Mesenchymal stem cell (in vitro differentiated cells and primary cell): ENCODE data around the gene PLA2G12B.

Experiments
- DNase-seq: peaks from one replicate; pipeline ENCODE4 v3.0.0-alpha.2; 2013
- H2AFZ ChIP-seq: one replicate; pipeline ENCODE4 v1.6.1; 2013; ENCODE audit warnings: low read depth, mild to moderate bottlenecking, control low read depth, inconsistent platforms, low read length, moderate library complexity
- H2AK5ac ChIP-seq: 2 replicates; pipeline ENCODE4 v1.6.1; 2013; ENCODE audit warnings: low read length, moderate library complexity, mild to moderate bottlenecking, inconsistent platforms; ENCODE audit not compliant: severe bottlenecking
- H2BK120ac ChIP-seq: one replicate; pipeline ENCODE4 v1.6.1; 2013; ENCODE audit warnings: low read depth, mild to moderate bottlenecking, inconsistent platforms, low read length, moderate library complexity
- H2BK12ac ChIP-seq, 2 experiments: one replicate each; pipeline ENCODE4 v1.6.1; 2013; ENCODE audit warnings: inconsistent platforms in 2 of 2, low read length in 2 of 2, mild to moderate bottlenecking in 2 of 2, moderate library complexity in 2 of 2, control low read depth in 1 of 2
- H2BK15ac ChIP-seq: one replicate; pipeline ENCODE4 v1.6.1; 2013; ENCODE audit warnings: mild to moderate bottlenecking, low read depth, inconsistent platforms; ENCODE audit not compliant: poor library complexity, severe bottlenecking
- H2BK5ac ChIP-seq: 2 replicates; pipeline ENCODE4 v1.6.1; 2013; ENCODE audit warnings: low read depth, mild to moderate bottlenecking, low read length, control low read depth, inconsistent platforms; ENCODE audit not compliant: poor library complexity, severe bottlenecking
- H3K14ac ChIP-seq, 2 experiments: one replicate each; pipeline ENCODE4 v1.6.1; 2013; ENCODE audit warnings: inconsistent platforms in 2 of 2, low read length in 2 of 2, control low read depth in 1 of 2, mild to moderate bottlenecking in 1 of 2, moderate library complexity in 1 of 2
- H3K18ac ChIP-seq, 2 experiments: one replicate each; pipeline ENCODE4 v1.6.1; 2013; ENCODE audit warnings: inconsistent platforms in 2 of 2, low read length in 2 of 2, control low read depth in 1 of 2, low read depth in 1 of 2, mild to moderate bottlenecking in 1 of 2
- H3K23ac ChIP-seq, 2 experiments: one replicate each; pipeline ENCODE4 v1.6.1; 2013; ENCODE audit warnings: inconsistent platforms in 2 of 2, low read length in 2 of 2, mild to moderate bottlenecking in 2 of 2, moderate library complexity in 2 of 2, control low read depth in 1 of 2
- H3K27ac ChIP-seq: 2 replicates; pipeline ENCODE4 v1.5.1; 2013; ENCODE audit warnings: mild to moderate bottlenecking, moderate library complexity, low read length, control low read depth, inconsistent platforms; ENCODE audit not compliant: poor library complexity, severe bottlenecking
- H3K27me3 ChIP-seq, 2 experiments: 2 replicates each; pipeline versions ENCODE4 v1.6.1 to v1.7.0; 2013; ENCODE audit warnings: low read length in 2 of 2, mild to moderate bottlenecking in 2 of 2, moderate library complexity in 2 of 2, control low read depth in 1 of 2, inconsistent platforms in 1 of 2; ENCODE audit not compliant: control insufficient read depth in 1 of 2, insufficient read depth in 1 of 2
- H3K36me3 ChIP-seq, 2 experiments: 2 replicates each; pipeline versions ENCODE4 v1.6.1 to v1.7.0; 2013; ENCODE audit warnings: low read length in 2 of 2, control low read depth in 1 of 2, inconsistent platforms in 1 of 2, low read depth in 1 of 2, mild to moderate bottlenecking in 1 of 2; ENCODE audit not compliant: insufficient read depth in 2 of 2, control insufficient read depth in 1 of 2
- H3K4ac ChIP-seq, 2 experiments: one replicate each; pipeline ENCODE4 v1.6.1; 2013; ENCODE audit warnings: inconsistent platforms in 2 of 2, low read length in 2 of 2, mild to moderate bottlenecking in 2 of 2, moderate library complexity in 2 of 2, control low read depth in 1 of 2, low read depth in 1 of 2
- H3K4me1 ChIP-seq: 2 replicates; pipeline ENCODE4 v1.6.1; 2013; ENCODE audit warnings: low read depth, low read length, control low read depth; ENCODE audit not compliant: control insufficient read depth, insufficient read depth
- H3K4me2 ChIP-seq: 2 replicates; pipeline ENCODE4 v1.6.1; 2013; ENCODE audit warnings: low read length, mild to moderate bottlenecking, inconsistent platforms; ENCODE audit not compliant: poor library complexity, severe bottlenecking
- H3K4me3 ChIP-seq, 2 experiments: 2 replicates each; pipeline versions ENCODE4 v1.5.1 to v1.7.0; 2013; ENCODE audit warnings: low read length in 2 of 2, mild to moderate bottlenecking in 2 of 2, control low read depth in 1 of 2, low read depth in 1 of 2; ENCODE audit not compliant: insufficient read depth in 1 of 2
- H3K79me1 ChIP-seq: replicated peaks from 2 replicates; pipeline ENCODE4 v1.6.1; 2013; ENCODE audit warnings: mild to moderate bottlenecking, control low read depth, low read length, inconsistent platforms; ENCODE audit not compliant: poor library complexity, severe bottlenecking
- H3K9ac ChIP-seq: 2 replicates; pipeline ENCODE4 v1.7.0; 2013; ENCODE audit warnings: mild to moderate bottlenecking, low read length, moderate library complexity
- H3K9me3 ChIP-seq: 2 replicates; pipeline ENCODE4 v1.7.0; 2013; ENCODE audit warnings: mild to moderate bottlenecking, low read length; ENCODE audit not compliant: control insufficient read depth
- H4K8ac ChIP-seq: one replicate; pipeline ENCODE4 v1.6.1; 2013; ENCODE audit warnings: inconsistent platforms, mild to moderate bottlenecking, low read length, moderate library complexity
- H4K91ac ChIP-seq: one replicate; pipeline ENCODE4 v1.6.1; 2013; ENCODE audit warnings: mild to moderate bottlenecking, low read length, inconsistent platforms
- WGBS: methylation state at CpG from one replicate; pipeline ENCODE4 v1.1.7; 2013; ENCODE audit warnings: mixed read lengths; 5-methylcytosine and 5-hydroxymethylcytosine counted together

PLA2G12B gene

GRCh38 chr10:72956001-72956400 lies 1.4 kb upstream of the PLA2G12B start:
- no peak overlapping the region for H2AK5ac ChIP-seq
- H4K91ac ChIP-seq: no peak overlapping the region
- H3K4me1 ChIP-seq: peaks cover 2% of the 10 kb centered on the region
- H3K79me1 ChIP-seq: no peaks in the 10 kb centered on the region
- no peak overlapping the region for H2BK12ac ChIP-seq
- peaks cover 0 to 3% of the 10 kb centered on the region in 2 experiments for H3K36me3 ChIP-seq
- H3K14ac ChIP-seq: no peak overlapping the region
- no peak for DNase-seq
- no peak overlapping the region for H3K4me2 ChIP-seq
- no peak overlapping the region for H3K4me3 ChIP-seq
- H2BK15ac ChIP-seq: no peak overlapping the region
- no peak overlapping the region for H2AFZ ChIP-seq
- H3K27me3 ChIP-seq: peaks cover 17 to 32% of the 10 kb centered on the region in 2 experiments
- H3K23ac ChIP-seq: no peak overlapping the region
- no peak overlapping the region for H3K4ac ChIP-seq
- H3K18ac ChIP-seq: no peak overlapping the region
- H4K8ac ChIP-seq: no peak overlapping the region
- H3K27ac ChIP-seq: no peak overlapping the region
- no peak overlapping the region for H2BK5ac ChIP-seq
- no peak overlapping the region for H2BK120ac ChIP-seq
- no peaks in the 10 kb centered on the region for H3K9me3 ChIP-seq
- H3K9ac ChIP-seq: no peak overlapping the region

- Histone ChIP-seq H3K23ac (no peak overlapping the region), H4K8ac (no peak overlapping the region)
Observed at GRCh38 chr10:72954230-72954595, 393 bp downstream of the PLA2G12B start.

GRCh38 chr10:72953687-72954086 lies 919 bp downstream of the PLA2G12B start:
- 32% methylated on average over 8 of the region's 8 CpGs for WGBS
- H4K91ac ChIP-seq: no peak overlapping the region
- no peak overlapping the region for H2BK120ac ChIP-seq
- H2AFZ ChIP-seq: peak overlapping the region; percentile 27
- H3K4me1 ChIP-seq: peaks cover 2% of the 10 kb centered on the region
- H3K9me3 ChIP-seq: no peaks in the 10 kb centered on the region
- no peak for DNase-seq
- H2BK15ac ChIP-seq: no peak overlapping the region
- H3K79me1 ChIP-seq: no peaks in the 10 kb centered on the region
- H2AK5ac ChIP-seq: no peak overlapping the region
- peak overlapping the region in 1 of 2 experiments; percentile 55 for H3K14ac ChIP-seq
- peak overlapping the region in 1 of 2 experiments; percentile 47 for H3K4me3 ChIP-seq
- no peak overlapping the region for H2BK12ac ChIP-seq
- no peak overlapping the region for H2BK5ac ChIP-seq
- H3K4me2 ChIP-seq: no peak overlapping the region
- no peak overlapping the region for H3K18ac ChIP-seq
- peak overlapping the region in 1 of 2 experiments; percentile 5 for H3K4ac ChIP-seq
- no peak overlapping the region for H3K27ac ChIP-seq
- no peak overlapping the region for H3K23ac ChIP-seq
- no peak overlapping the region for H3K9ac ChIP-seq
- peaks cover 0 to 3% of the 10 kb centered on the region in 2 experiments for H3K36me3 ChIP-seq
- H4K8ac ChIP-seq: no peak overlapping the region
- peaks cover 17 to 30% of the 10 kb centered on the region in 2 experiments for H3K27me3 ChIP-seq

More at GRCh38 chr10:72954230-72954595, 393 bp downstream of the PLA2G12B start:
- H2BK120ac ChIP-seq: no peak overlapping the region
- peaks cover 0 to 3% of the 10 kb centered on the region in 2 experiments for H3K36me3 ChIP-seq
- peaks cover 17 to 30% of the 10 kb centered on the region in 2 experiments for H3K27me3 ChIP-seq
- no peak overlapping the region for H3K4me2 ChIP-seq
- DNase-seq: no peak
- no peaks in the 10 kb centered on the region for H3K79me1 ChIP-seq
- no peak overlapping the region for H3K27ac ChIP-seq
- no peaks in the 10 kb centered on the region for H3K9me3 ChIP-seq
- no peak overlapping the region for H2AFZ ChIP-seq
- WGBS: 78% methylated on average over 7 of the region's 8 CpGs
- H4K91ac ChIP-seq: no peak overlapping the region
- no peak overlapping the region for H3K4ac ChIP-seq
- no peak overlapping the region for H3K18ac ChIP-seq
- H3K4me1 ChIP-seq: peaks cover 2% of the 10 kb centered on the region
- H3K14ac ChIP-seq: no peak overlapping the region
- H2BK15ac ChIP-seq: no peak overlapping the region
- H2AK5ac ChIP-seq: no peak overlapping the region
- H3K9ac ChIP-seq: no peak overlapping the region
- H3K4me3 ChIP-seq: no peak overlapping the region
- H2BK12ac ChIP-seq: no peak overlapping the region
- no peak overlapping the region for H2BK5ac ChIP-seq

GRCh38 chr10:72952642-72953158 lies 1.9 kb downstream of the PLA2G12B start:
- H3K14ac ChIP-seq: no peak overlapping the region
- H3K79me1 ChIP-seq: no peaks in the 10 kb centered on the region
- no peak for DNase-seq
- peaks cover 17 to 30% of the 10 kb centered on the region in 2 experiments for H3K27me3 ChIP-seq
- 61% methylated on average over 3 of the region's 5 CpGs for WGBS
- H2BK5ac ChIP-seq: no peak overlapping the region
- H2BK120ac ChIP-seq: no peak overlapping the region
- H3K23ac ChIP-seq: no peak overlapping the region
- H4K8ac ChIP-seq: no peak overlapping the region
- no peak overlapping the region for H3K4ac ChIP-seq
- H3K9ac ChIP-seq: no peak overlapping the region
- no peak overlapping the region for H4K91ac ChIP-seq
- peaks cover 0 to 3% of the 10 kb centered on the region in 2 experiments for H3K36me3 ChIP-seq
- no peak overlapping the region for H2BK12ac ChIP-seq
- H3K9me3 ChIP-seq: no peaks in the 10 kb centered on the region
- H2AFZ ChIP-seq: no peak overlapping the region
- no peak overlapping the region for H3K4me2 ChIP-seq
- no peak overlapping the region for H3K18ac ChIP-seq
- peaks cover 2% of the 10 kb centered on the region for H3K4me1 ChIP-seq
- H2BK15ac ChIP-seq: no peak overlapping the region
- H3K27ac ChIP-seq: no peak overlapping the region
- H3K4me3 ChIP-seq: no peak overlapping the region
- H2AK5ac ChIP-seq: no peak overlapping the region
